CD4-positive, alpha-beta T cell (primary cell): ENCODE results near the gene THAP12. TPM values are rescaled to one million over a fixed set of nuclear protein-coding genes. Genes with fewer than 3 reads are reported as not detected.

ENCODE experiments used
- ATAC-seq: fragments of 200-7000 bp; cut with Tn5 transposase; one replicate; pipeline ENCODE4 v1.10.0; 2022; ENCODE audit warnings: mild to moderate bottlenecking; ENCODE audit not compliant: poor library complexity
- CTCF ChIA-PET: fragments of 350-600 bp; sonication (Branson Sonifier 250); formaldehyde crosslinking; loops from one replicate; lab custom pipeline; 2021; ENCODE audit warnings: antibody characterized with exemption, inconsistent platforms; lab: Charles Lee
- POLR2A ChIA-PET: fragments of 350-600 bp; sonication (Branson Sonifier 250); formaldehyde crosslinking; loops from one replicate; lab custom pipeline; 2021; ENCODE audit warnings: antibody characterized with exemption, inconsistent platforms; lab: Charles Lee
- DNase-seq, 14 experiments: peaks; one replicate each; pipeline ENCODE4 v3.0.0-alpha.2; 2013 to 2020; ENCODE audit warnings: mixed read lengths in 2 of 14
- H3K27ac ChIP-seq, 2 donors: one replicate each; pipeline versions ENCODE4 v1.5.1 to v1.7.0; 2013; ENCODE audit warnings: low read length in 2 of 2, low read depth in 1 of 2, mild to moderate bottlenecking in 1 of 2
- H3K27me3 ChIP-seq, 2 experiments: 1 replicate in 1 of 2; 2 replicates in 1 of 2; pipeline versions ENCODE4 v1.6.1 to v1.7.0; 2013; ENCODE audit warnings: low read length in 2 of 2, control low read depth in 1 of 2, mild to moderate bottlenecking in 1 of 2, moderate library complexity in 1 of 2; ENCODE audit not compliant: insufficient read depth in 2 of 2, control insufficient read depth in 1 of 2
- H3K36me3 ChIP-seq: one replicate; pipeline ENCODE4 v1.6.1; 2013; ENCODE audit warnings: low read length, control low read depth; ENCODE audit not compliant: insufficient read depth
- H3K4me1 ChIP-seq: one replicate; pipeline ENCODE4 v1.6.1; 2013; ENCODE audit warnings: low read length, control low read depth; ENCODE audit not compliant: insufficient read depth
- H3K4me3 ChIP-seq: one replicate; pipeline ENCODE4 v1.5.1; 2013; ENCODE audit warnings: mild to moderate bottlenecking, low read length, moderate library complexity
- H3K9me3 ChIP-seq, 2 experiments: 1 replicate in 1 of 2; 2 replicates in 1 of 2; pipeline versions ENCODE4 v1.6.1 to v1.7.0; 2013; ENCODE audit warnings: low read length in 2 of 2, mild to moderate bottlenecking in 2 of 2, control low read depth in 1 of 2, moderate library complexity in 1 of 2; ENCODE audit not compliant: control insufficient read depth in 1 of 2, insufficient read depth in 1 of 2
- H3K27ac Mint-ChIP-seq: one replicate; pipeline ENCODE4 v1.8.0; 2020; ENCODE audit warnings: mixed read lengths
- H3K27me3 Mint-ChIP-seq: one replicate; pipeline ENCODE4 v1.8.0; 2021; ENCODE audit warnings: mixed read lengths
- H3K36me3 Mint-ChIP-seq: one replicate; pipeline ENCODE4 v1.8.0; 2021; ENCODE audit warnings: low read depth, mixed read lengths
- H3K4me1 Mint-ChIP-seq: one replicate; pipeline ENCODE4 v1.8.0; 2021; ENCODE audit warnings: low read depth, mixed read lengths
- H3K4me3 Mint-ChIP-seq: one replicate; pipeline ENCODE4 v1.8.0; 2020; ENCODE audit warnings: mild to moderate bottlenecking, mixed read lengths
- H3K9me3 Mint-ChIP-seq: one replicate; pipeline ENCODE4 v1.8.0; 2020; ENCODE audit warnings: mixed read lengths
- CTCF ChIP-seq: fragments of 200-600 bp; IDR thresholded peaks from one replicate; pipeline ENCODE4 v1.8.0; 2022; ENCODE audit warnings: antibody characterized with exemption, mild to moderate bottlenecking
- intact Hi-C, 2 experiments: fragments of 100-400 bp; cut with DNase I in 1 of 2; cut with micrococcal nuclease in 1 of 2; formaldehyde crosslinking; loops; one replicate each; pipeline versions ENCODE4 v1.15.1 to v1.9.0; 2023 to 2025; cut with DNase I, micrococcal nuclease
- polyA plus RNA-seq, 2 donors: library from polyadenylated mRNA; unstranded; fragments of 120-200 nt; gene quantifications; one replicate each; pipeline ENCODE4 v1.2.1, GENCODE V29; 2013
- total RNA-seq, 174 experiments: library from RNA in 2 of 174; stranded (reverse) in 2 of 174; gene quantifications; one replicate each; pipeline ENCODE4 v1.2.3 and lab custom pipeline; 2021 to 2026

Gene THAP12
- total RNA-seq (10 to 100 TPM; 34.8 to 36.3 TPM), total RNA-seq (lab: John Stamatoyannopoulos, UW) (93.2 to 251 (median 160) reads per million in 172 experiments)
- 80.0 TPM for polyA plus RNA-seq (2013, experiment 1 of 2)
- 76.5 TPM for polyA plus RNA-seq (2013, experiment 2 of 2)

GRCh38 chr11:76380977-76381719, at the start of gene THAP12, which contains the start of gene GVQW3:
THAP12 (minus strand) TSS chr11:76381132; CDS start chr11:76380836, 296 bp downstream.
GVQW3 (plus strand) TSS chr11:76381323; CDS start chr11:76381829, 506 bp downstream.
- DNase-seq (peak; percentile 93 to 99 (median 97)), ATAC-seq (peak; percentile 89)
- H3K4me1 ChIP-seq, result peaks cover 45% of the 10 kb centered on the region
- H3K4me3 ChIP-seq, result peak within 1 kb of the TSS; percentile 78
- Mint-ChIP-seq H3K4me3 (peak within 1 kb of the TSS; percentile 97), H3K9me3 (no peaks in the 10 kb centered on the region), H3K36me3 (peaks cover 21% of the 10 kb centered on the region), H3K4me1 (peaks cover 76% of the 10 kb centered on the region), H3K27ac (peak within 1 kb of the TSS; percentile 87), H3K27me3 (no peaks in the 10 kb centered on the region)
- intact Hi-C loops, result loop anchor here (1.0 to 10.0 kb wide), 7 partner anchors 63 to 1984 kb away; partner anchors contain the start of genes INTS4 (in 1 of the 2), PGM2L1 (in 1 of the 2) and WNT11 (in 1 of the 2)
- no peaks in the 10 kb centered on the region for H3K36me3 ChIP-seq
- CTCF ChIA-PET, result interaction anchor here (0.9 to 1.3 kb wide), 2 partner anchors 15 to 174 kb away, joined by 3 to 4 read pairs; no protein-coding TSS in a partner anchor
- peak within 1 kb of the TSS; percentile 11 to 24 for H3K27ac ChIP-seq
- TF ChIP-seq CTCF, result no peak
- H3K9me3 ChIP-seq, result no peaks in the 10 kb centered on the region
- POLR2A ChIA-PET, result interaction anchor here (1.8 kb wide), 1 partner anchor 63 kb away, joined by 7 read pairs; the partner anchor contains the start of gene EMSY
- H3K27me3 ChIP-seq, result no peaks in the 10 kb centered on the region

DNA sequence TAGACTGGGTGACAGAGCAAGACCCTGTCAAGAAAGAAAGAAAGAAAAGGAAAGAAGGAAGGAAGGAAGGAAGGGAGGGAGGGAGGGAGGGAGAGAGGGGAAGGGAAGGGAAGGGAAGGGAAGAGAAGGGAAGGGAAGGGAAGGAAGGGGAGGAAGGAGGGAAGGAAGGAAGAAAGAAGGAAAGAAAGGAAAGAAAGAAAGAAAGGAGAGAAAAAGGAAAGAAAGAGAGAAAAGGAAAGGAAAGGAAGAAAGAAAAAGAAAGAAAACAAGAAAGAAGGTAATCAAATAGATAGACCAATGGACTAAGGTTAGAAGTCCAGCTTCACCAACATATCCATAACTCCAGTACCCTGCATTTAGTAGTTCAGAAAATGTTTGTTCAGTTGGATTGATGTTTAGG, 45.7 kb upstream of the THAP12 start:
- Histone ChIP-seq H3K4me3 (no peak overlapping the region), H3K36me3 (no peaks in the 10 kb centered on the region), H3K27me3 (no peaks in the 10 kb centered on the region), H3K4me1 (no peaks in the 10 kb centered on the region), H3K9me3 (no peaks in the 10 kb centered on the region), H3K27ac (no peak overlapping the region)
- TF ChIP-seq CTCF, result no peak
- DNase-seq, result no peak
- H3K27ac Mint-ChIP-seq, result no peak overlapping the region
- no peak overlapping the region for H3K4me3 Mint-ChIP-seq
- H3K4me1 Mint-ChIP-seq, result no peaks in the 10 kb centered on the region
- CTCF ChIA-PET, result no interaction called here
- no peaks in the 10 kb centered on the region for H3K9me3 Mint-ChIP-seq
- no peaks in the 10 kb centered on the region for H3K36me3 Mint-ChIP-seq
- intact Hi-C loops, result no loop called here
- peaks cover 4% of the 10 kb centered on the region for H3K27me3 Mint-ChIP-seq
- POLR2A ChIA-PET, result no interaction called here
- no peak for ATAC-seq

DNA sequence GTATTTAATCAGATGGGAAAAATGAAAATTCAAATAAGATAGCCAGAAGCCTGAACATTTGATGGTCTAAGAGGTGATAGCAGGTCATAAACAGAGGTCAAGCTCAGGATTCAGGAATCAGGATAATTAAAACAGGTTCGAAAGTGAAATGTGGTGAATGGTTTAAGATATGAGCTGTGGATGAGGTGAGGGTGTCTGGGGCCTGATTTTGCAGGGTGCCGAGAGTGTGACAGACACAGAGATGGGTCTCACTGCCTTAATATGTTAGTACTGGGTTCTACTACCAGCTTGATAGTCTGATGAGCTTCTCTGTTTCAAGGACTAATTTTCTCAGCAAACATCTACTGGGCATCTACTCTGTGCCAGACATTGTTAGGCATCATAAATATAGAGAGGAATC, 44.0 kb upstream of the THAP12 start:
- Histone ChIP-seq H3K36me3 (no peaks in the 10 kb centered on the region), H3K4me1 (no peaks in the 10 kb centered on the region), H3K27ac (no peak overlapping the region), H3K27me3 (no peaks in the 10 kb centered on the region), H3K9me3 (no peaks in the 10 kb centered on the region), H3K4me3 (no peak overlapping the region)
- ATAC-seq (no peak), DNase-seq (no peak)
- CTCF ChIA-PET, result no interaction called here
- no peaks in the 10 kb centered on the region for H3K36me3 Mint-ChIP-seq
- H3K9me3 Mint-ChIP-seq, result no peaks in the 10 kb centered on the region
- no peak overlapping the region for H3K27ac Mint-ChIP-seq
- intact Hi-C loops, result no loop called here
- POLR2A ChIA-PET, result no interaction called here
- no peak overlapping the region for H3K4me3 Mint-ChIP-seq
- no peaks in the 10 kb centered on the region for H3K4me1 Mint-ChIP-seq
- H3K27me3 Mint-ChIP-seq, result peaks cover 4% of the 10 kb centered on the region
- no peak for TF ChIP-seq CTCF
